ENCODE results near the gene TMEM184B. TPM values are rescaled to one million over a fixed set of nuclear protein-coding genes. Genes with fewer than 3 reads are reported as not detected.

TMEM184B gene
- total RNA-seq, 6 experiments from 2014 or later, result 7.9 to 42.6 (median 16.9) TPM

DNA sequence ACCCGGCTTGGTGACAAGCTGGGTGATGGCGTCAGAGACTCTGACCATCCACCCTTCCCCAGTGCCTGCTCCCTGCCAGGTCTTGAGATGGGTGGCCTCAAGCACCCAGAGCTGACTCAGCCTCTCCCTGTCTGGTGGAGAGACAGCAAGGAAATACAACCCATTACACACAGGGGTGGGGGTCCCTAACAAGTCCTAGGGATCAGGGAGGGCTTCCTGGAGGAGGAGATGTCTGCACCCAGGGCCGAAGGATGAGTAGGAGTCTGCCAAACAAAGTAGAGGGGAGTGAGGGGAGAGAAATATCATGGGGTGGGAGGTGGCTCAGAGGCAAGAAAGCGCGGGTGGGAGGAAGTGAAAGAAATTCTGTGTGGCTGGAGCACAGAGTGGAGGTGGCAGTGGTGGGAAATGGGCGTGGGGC is 64.2 kb downstream of the TMEM184B start:
- 71% methylated on average over 3 of the region's 6 CpGs for WGBS (ENCODE audit: insufficient coverage, low coverage, low lambda C conversion rate, missing lambda C conversion rate)
- intact Hi-C loops (cut with DNase I), result no loop called here
- H3K27ac ChIP-seq, result no peak overlapping the region
- DNase-seq, result no peak
- H3K36me3 ChIP-seq, result no peaks in the 10 kb centered on the region
- no peak for ATAC-seq
- no peaks in the 10 kb centered on the region for H3K9me3 ChIP-seq
- H3K27me3 ChIP-seq, result no peaks in the 10 kb centered on the region
- TF ChIP-seq, protein P1, sequence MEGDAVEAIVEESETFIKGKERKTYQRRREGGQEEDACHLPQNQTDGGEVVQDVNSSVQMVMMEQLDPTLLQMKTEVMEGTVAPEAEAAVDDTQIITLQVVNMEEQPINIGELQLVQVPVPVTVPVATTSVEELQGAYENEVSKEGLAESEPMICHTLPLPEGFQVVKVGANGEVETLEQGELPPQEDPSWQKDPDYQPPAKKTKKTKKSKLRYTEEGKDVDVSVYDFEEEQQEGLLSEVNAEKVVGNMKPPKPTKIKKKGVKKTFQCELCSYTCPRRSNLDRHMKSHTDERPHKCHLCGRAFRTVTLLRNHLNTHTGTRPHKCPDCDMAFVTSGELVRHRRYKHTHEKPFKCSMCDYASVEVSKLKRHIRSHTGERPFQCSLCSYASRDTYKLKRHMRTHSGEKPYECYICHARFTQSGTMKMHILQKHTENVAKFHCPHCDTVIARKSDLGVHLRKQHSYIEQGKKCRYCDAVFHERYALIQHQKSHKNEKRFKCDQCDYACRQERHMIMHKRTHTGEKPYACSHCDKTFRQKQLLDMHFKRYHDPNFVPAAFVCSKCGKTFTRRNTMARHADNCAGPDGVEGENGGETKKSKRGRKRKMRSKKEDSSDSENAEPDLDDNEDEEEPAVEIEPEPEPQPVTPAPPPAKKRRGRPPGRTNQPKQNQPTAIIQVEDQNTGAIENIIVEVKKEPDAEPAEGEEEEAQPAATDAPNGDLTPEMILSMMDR (IDR thresholded peaks at IDR 0.05), result no peak
- TF ChIP-seq POLR2A (IDR thresholded peaks at IDR 0.05), result no peak
- H3K4me3 ChIP-seq, result no peak overlapping the region
- H3K4me1 ChIP-seq, result peaks cover 0 to 8% (median 3%) of the 10 kb centered on the region in 4 donors

DNA sequence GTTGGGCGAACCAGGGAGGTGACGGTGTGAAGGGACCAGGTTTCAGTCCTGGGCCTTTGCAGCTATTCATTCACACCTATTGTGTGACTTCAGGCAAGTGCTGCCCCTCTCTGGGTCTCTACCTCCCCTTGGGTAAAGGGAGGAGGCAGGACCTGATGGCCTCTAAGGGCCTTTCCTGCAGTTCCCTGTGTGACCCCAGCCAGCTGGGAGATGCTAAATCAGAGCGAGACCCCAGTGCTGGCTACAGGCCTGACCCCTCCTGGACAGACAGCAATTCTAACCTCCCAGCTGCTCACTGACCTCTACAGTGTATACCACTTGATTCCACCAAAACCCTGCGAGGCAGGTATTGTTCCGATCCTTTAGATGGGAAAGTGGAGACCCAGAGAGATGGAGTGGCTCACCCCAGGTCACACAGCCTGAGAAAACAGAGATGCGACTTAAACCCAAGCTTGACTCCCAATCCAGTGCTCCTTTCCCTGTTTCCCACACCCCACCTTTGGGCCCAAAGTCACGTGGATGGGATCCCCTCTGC is 64.8 kb downstream of the TMEM184B start:
- Histone ChIP-seq H3K9me3 (no peaks in the 10 kb centered on the region), H3K4me1 (peaks cover 0 to 2% (median 0%) of the 10 kb centered on the region in 4 donors), H3K4me3 (no peak overlapping the region), H3K27me3 (no peaks in the 10 kb centered on the region), H3K27ac (no peak overlapping the region), H3K36me3 (no peaks in the 10 kb centered on the region)
- ATAC-seq (no peak), DNase-seq (no peak)
- TF ChIP-seq POLR2A (IDR thresholded peaks at IDR 0.05), result no peak
- TF ChIP-seq, protein P1 (IDR thresholded peaks at IDR 0.05), result no peak
- intact Hi-C loops (cut with DNase I), result no loop called here
- 100% methylated on average over 1 of the region's 7 CpGs for WGBS (ENCODE audit: insufficient coverage, low coverage, low lambda C conversion rate, missing lambda C conversion rate)

GRCh38 chr22:38205261-38206128 is 67.3 kb downstream of the TMEM184B start:
- intact Hi-C loops (cut with DNase I), result no loop called here
- Histone ChIP-seq H3K27ac (peak overlapping the region in 1 of 3 donors; percentile 28), H3K4me1 (no peaks in the 10 kb centered on the region), H3K4me3 (no peak overlapping the region), H3K27me3 (no peaks in the 10 kb centered on the region), H3K36me3 (no peaks in the 10 kb centered on the region), H3K9me3 (no peaks in the 10 kb centered on the region)
- DNase-seq (no peak), ATAC-seq (no peak)
- 60% methylated on average over 7 of the region's 15 CpGs for WGBS (ENCODE audit: insufficient coverage, low coverage, low lambda C conversion rate, missing lambda C conversion rate)
- no peak for TF ChIP-seq POLR2A (IDR thresholded peaks at IDR 0.05)
- TF ChIP-seq, protein P1 (IDR thresholded peaks at IDR 0.05), result no peak

DNA sequence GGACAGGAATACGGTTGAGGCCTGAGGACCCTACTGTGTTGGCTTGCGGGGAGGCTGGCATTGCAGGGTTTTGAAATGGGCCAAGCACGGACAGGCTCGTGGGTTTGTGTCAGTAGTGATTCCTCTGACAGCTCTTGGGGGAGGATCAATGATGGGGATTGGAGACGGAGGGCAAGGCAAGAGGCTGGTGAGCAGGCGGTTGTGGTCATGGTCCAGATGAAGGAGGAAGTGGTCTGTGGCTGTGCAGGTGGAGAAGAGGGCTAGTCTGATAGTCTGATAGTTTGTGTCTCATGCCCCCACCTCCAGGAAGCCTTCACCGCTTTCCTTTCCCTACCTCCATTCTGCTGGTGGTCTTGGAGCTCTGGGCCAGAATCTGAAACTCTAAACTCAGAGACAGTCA is 68.0 kb downstream of the TMEM184B start:
- H3K27me3 ChIP-seq, result no peaks in the 10 kb centered on the region
- H3K9me3 ChIP-seq, result no peaks in the 10 kb centered on the region
- no peak overlapping the region for H3K4me3 ChIP-seq
- H3K27ac ChIP-seq, result peak overlapping the region in 1 of 3 donors; percentile 28
- ATAC-seq, result no peak
- TF ChIP-seq POLR2A (IDR thresholded peaks at IDR 0.05), result no peak
- TF ChIP-seq, protein P1 (IDR thresholded peaks at IDR 0.05), result no peak
- intact Hi-C loops (cut with DNase I), result no loop called here
- DNase-seq, result no peak
- no peaks in the 10 kb centered on the region for H3K36me3 ChIP-seq
- H3K4me1 ChIP-seq, result no peaks in the 10 kb centered on the region
- 51% methylated on average over 4 of the region's 7 CpGs for WGBS (ENCODE audit: insufficient coverage, low coverage, low lambda C conversion rate, missing lambda C conversion rate)
